Stimulated activated naive CD4-positive, alpha-beta T cell (primary cell): ENCODE results near the gene CD6.

Experiments used
- DNase-seq, 6 experiments: peaks; one replicate each; lab custom pipeline; 2025; lab: John Stamatoyannopoulos, UW

The CD6 gene

GRCh38 chr11:60951904-60952741, 19.4 kb upstream of the CD6 start, which contains the start of gene SLC15A3:
Gene SLC15A3, minus strand, starts transcription at chr11:60952176. Its CDS starts 625 bp downstream, at chr11:60951551.
- peak; percentile 24 to 63 (median 36) for DNase-seq

DNA sequence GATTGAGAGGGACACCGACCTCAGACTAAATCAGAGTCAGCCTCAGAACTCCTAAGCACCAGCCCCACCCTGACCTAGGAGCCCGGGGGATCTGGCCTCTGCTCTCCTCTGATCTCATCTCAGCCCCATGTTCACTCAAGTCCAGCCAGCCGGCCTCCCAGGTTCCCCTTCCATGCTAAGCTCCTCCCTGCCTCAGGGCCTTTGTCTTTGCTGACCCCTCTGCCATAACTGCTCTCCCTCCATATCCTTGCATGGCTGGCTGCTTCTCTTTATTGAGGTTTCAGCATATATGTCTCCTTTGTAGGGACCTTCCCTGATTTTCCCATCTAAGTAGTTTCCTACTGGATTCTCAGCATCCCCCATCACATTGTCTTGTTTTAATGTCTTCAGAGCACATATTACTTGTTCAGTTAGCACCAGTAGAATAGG, 18.7 kb upstream of the CD6 start:
- DNase-seq: no peak

GRCh38 chr11:60953781-60954180, 17.7 kb upstream of the CD6 start:
- DNase-seq: no peak

DNA sequence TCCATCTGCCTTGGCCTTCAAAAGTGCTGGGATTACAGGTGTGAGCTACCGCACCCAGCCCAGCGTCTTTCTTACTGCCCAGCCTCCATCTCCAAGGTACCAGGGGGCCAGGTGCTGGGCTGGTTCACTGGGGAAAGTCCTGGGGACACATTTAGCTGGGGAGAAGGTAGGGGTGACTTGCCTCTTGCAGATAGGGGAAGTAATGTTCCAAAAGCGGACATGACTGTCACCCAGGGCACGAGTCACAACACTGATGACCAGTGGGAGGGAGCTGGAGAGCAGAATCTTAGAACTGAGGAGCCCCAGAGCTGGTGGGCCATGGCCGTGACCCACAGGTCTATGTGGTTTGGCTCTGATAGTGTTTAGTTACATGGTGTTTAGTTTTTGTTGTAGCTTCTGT, 17.1 kb upstream of the CD6 start:
- DNase-seq: no peak

DNA sequence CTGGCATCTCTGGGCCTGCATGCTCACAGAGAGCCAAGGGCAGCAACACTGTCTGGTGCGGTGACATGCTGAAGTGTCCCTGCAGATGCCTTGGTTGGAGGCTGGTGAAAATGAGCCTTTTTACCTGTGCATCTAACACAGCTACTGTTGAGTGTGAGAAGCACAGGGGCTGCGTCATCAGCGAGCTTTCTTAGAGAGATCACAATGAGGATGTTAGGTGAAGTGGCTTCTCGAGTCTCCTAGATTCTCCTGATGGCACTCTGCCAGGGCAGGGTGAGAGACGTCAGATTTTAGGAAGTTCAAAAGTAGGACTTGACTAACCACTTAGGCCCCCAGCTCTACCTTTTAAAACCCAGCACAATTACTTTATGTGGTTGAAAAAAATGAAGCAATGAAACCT, 15.9 kb upstream of the CD6 start:
- no peak for DNase-seq

- DNase-seq: no peak
These were observed 14.3 kb upstream of the CD6 start for GRCh38 chr11:60957188-60957587.

DNA sequence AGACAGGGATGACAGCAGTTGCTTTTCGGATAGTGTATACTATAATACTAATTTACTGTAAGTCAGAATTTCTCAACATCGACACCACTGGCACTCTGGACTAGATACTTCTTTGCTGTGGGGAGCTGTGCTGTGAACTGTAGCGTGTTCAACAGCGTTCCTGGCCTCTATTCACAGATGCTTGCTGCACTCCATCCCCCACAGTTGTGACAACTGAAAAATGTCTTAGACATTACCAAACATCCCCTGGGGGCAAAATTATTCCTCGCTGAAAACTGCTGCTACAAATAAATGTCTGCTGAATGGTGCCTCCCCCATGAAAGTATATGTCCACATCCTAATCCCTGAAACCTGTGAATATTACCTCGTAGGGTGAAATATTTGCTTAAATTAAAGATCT, 12.0 kb upstream of the CD6 start:
- no peak for DNase-seq

- no peak for DNase-seq
These were observed 11.1 kb upstream of the CD6 start for GRCh38 chr11:60960405-60960804.

- no peak for DNase-seq
These were observed 6.7 kb upstream of the CD6 start for GRCh38 chr11:60964801-60965200.

DNA sequence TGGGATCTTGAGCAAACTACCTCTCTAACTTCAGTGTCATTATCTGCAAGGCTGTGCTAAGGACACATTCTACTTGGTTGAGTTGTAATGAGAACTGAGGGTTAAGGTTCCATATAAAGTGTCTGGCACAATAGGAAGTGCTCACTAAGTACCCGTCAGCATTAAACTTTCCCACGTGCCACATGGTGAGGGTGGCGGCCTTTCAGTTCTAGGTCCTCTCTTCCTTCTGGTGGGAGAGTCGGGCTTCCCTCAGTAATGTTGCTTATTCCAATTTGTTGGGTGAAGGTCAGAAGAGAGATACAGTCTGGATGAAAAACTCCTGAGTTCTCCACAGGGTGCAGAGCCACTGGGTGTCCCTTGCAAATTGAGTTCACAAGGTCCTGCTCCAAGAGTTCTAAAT, 4.6 kb upstream of the CD6 start:
- DNase-seq: no peak

DNA sequence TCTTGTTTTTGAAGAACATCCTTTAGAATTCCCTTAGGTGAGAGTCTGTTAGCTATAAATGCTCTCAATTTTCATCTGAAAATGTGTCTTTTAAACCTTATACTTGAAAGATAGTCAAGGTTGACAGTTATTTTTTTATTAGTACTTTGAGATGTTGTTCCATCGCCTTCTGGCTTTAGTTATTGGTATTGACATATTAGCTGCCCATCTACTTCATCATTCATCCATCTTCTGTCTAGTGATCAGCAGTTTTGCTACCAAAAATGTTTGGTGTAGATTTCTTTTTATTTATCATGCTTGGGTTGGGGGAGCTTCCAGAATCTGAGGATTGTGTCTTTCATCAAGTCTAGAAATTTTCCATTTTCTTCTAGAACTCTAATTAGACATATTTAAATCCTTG, 3.3 kb upstream of the CD6 start:
- no peak for DNase-seq

- DNase-seq: peak; percentile 58 to 86 (median 76)
These were observed 1.1 kb upstream of the CD6 start for GRCh38 chr11:60970369-60970774.

- DNase-seq: no peak
These were observed 590 bp upstream of the CD6 start for GRCh38 chr11:60970890-60971289.

DNA sequence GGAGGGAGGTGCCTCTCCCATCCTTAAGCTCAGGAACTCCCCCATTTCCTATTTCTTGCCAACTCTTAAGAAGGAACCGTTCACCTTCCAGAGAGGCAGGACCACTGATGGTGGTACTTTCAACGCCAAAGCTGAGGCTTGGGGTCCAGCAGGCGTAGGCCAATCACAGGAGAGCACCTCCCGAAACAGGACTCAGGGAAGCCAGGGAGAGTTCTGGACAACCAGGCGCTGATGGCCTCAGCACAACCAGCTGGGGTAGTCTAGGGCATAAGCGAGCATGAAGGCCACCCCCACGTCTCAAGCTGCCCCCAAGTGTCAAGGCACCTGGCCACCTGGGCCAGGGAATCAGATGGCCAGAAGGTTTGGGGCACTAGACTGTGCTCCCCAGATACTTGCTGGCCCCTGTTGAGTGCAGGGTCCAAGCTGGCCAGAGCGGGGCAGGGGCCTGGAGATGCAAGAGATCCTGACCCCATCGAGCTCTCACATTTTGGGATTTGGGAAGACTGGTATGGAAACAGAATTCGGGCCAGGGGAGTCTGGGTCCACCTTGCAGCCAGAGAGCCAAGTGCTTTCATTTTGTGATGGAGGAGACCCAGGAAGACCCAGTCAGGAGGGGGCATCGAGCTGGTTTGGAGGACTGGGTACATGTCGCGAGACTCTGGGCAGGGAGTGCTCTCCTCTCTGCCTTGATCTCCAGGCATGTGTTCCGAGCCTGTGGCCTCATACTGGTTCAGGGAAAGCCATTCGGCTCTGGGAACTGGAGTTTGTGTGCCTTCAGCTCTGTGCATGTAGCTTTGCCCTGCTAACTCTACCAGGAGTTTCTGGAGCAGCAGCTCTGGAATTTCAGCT, 926 bp downstream of the CD6 start:
- DNase-seq: peak in 3 of 6 experiments; percentile 39 to 50 (median 46)

GRCh38 chr11:60973699-60974098, 2.2 kb downstream of the CD6 start:
- peak in 1 of 6 experiments; percentile 37 for DNase-seq

DNA sequence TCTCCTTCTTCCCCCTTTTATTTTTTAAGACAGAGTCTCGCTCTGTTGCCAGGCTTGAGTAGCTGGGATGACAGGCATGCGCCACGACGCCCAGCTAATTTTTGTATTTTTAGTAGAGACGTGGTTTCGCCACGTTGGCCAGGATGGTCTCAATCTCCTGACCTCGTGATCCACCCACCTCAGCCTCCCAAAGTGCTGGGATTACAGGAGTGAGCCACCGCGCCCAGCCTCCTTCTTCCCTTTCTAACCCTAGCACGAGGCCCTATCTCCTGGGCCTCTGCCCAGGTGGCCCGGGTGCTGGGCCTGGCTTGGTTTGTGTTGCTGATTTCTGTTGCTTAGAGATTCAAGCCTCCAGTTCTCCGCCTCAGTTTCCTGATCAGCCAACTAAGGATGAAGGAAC, 2.8 kb downstream of the CD6 start:
- DNase-seq: peak in 1 of 6 experiments; percentile 61

- DNase-seq: peak in 1 of 6 experiments; percentile 61
These were observed 3.2 kb downstream of the CD6 start for GRCh38 chr11:60974726-60975125.

- no peak for DNase-seq
These were observed 5.7 kb downstream of the CD6 start for GRCh38 chr11:60977224-60977623.

DNA sequence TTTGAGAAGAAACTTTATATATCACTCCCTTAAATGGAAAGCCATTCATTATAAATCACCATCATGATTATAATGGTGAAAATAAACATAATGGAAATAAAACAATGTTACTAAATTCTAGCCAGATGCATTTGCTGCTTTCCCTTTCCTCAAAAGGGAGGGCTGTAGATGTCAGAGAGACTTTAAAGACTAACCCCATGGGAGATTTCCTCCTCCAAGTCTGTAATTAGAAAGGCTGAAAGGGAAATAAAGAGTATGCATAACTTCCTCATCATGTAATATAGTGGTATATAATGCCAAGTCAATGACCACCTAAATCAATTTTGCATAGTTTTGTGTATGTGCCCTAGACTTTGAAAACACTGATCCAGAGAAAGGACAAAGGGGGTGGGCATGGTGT, 6.4 kb downstream of the CD6 start:
- no peak for DNase-seq

- DNase-seq: peak in 1 of 6 experiments; percentile 32
These were observed 7.3 kb downstream of the CD6 start for GRCh38 chr11:60978546-60979380.

GRCh38 chr11:60981515-60981914, 10.0 kb downstream of the CD6 start:
- DNase-seq: no peak

GRCh38 chr11:60982184-60982583, 10.7 kb downstream of the CD6 start:
- peak in 4 of 6 experiments; percentile 20 to 36 (median 36) for DNase-seq
